H1 (cell line): ENCODE data around the gene STX5. TPM values are rescaled to one million over a fixed set of nuclear protein-coding genes. Genes with fewer than 3 reads are reported as not detected.

Experiments used
- CTCF ChIA-PET: fragments of 300-600 bp; sonication (Branson Sonifier 250); formaldehyde crosslinking; loops from one replicate; lab custom pipeline; 2021; ENCODE audit not compliant: partially characterized antibody; lab: Charles Lee
- POLR2A ChIA-PET: fragments of 300-600 bp; sonication (Branson Sonifier 250); formaldehyde crosslinking; loops from one replicate; lab custom pipeline; 2021; ENCODE audit warnings: inconsistent platforms; ENCODE audit not compliant: partially characterized antibody; lab: Charles Lee
- DNase-seq, 2 experiments: peaks; one replicate each; pipeline versions ENCODE4 v3.0.0 to v3.0.0-alpha.2; 2010 to 2022; ENCODE audit warnings: low spot score in 2 of 2, low read depth in 1 of 2, mixed read lengths in 1 of 2
- FAIRE-seq: peaks from 2 replicates; lab custom pipeline; 2011; peaks lifted over from hg19 to GRCh38; lab: Jason Lieb, UNC
- H2AFZ ChIP-seq: 2 replicates; pipeline ENCODE4 v1.8.1; 2012; ENCODE audit warnings: low read length, inconsistent platforms
- H2AK5ac ChIP-seq: 2 replicates; pipeline ENCODE4 v1.6.1; 2013; ENCODE audit warnings: low read depth, low read length
- H2BK120ac ChIP-seq: replicated peaks from 2 replicates; pipeline ENCODE3; 2013; ENCODE audit warnings: low read depth, low read length, inconsistent platforms
- H2BK12ac ChIP-seq: 2 replicates; pipeline ENCODE4 v1.6.1; 2013; ENCODE audit warnings: low read depth, low read length
- H2BK15ac ChIP-seq: 2 replicates; pipeline ENCODE4 v1.6.1; 2013; ENCODE audit warnings: low read length
- H2BK20ac ChIP-seq: 2 replicates; pipeline ENCODE4 v1.6.1; 2013; ENCODE audit warnings: low read length
- H2BK5ac ChIP-seq: 2 replicates; pipeline ENCODE4 v1.6.1; 2013; ENCODE audit warnings: low read depth, low read length
- H3K14ac ChIP-seq: 2 replicates; pipeline ENCODE4 v1.6.1; 2013; ENCODE audit warnings: inconsistent platforms; ENCODE audit not compliant: insufficient read length
- H3K18ac ChIP-seq: 2 replicates; pipeline ENCODE4 v1.6.1; 2013; ENCODE audit warnings: low read length; ENCODE audit errors: extremely low read depth
- H3K23ac ChIP-seq: 2 replicates; pipeline ENCODE4 v1.6.1; 2013; ENCODE audit warnings: inconsistent platforms; ENCODE audit not compliant: insufficient read length
- H3K23me2 ChIP-seq: 2 replicates; pipeline ENCODE4 v1.6.1; 2013; ENCODE audit warnings: low read depth, low read length
- H3K27ac ChIP-seq: 2 replicates; pipeline ENCODE4 v1.6.1; 2011; ENCODE audit warnings: low read depth, low read length, inconsistent platforms
- H3K27me3 ChIP-seq, 4 experiments: replicated peaks in 1 of 4; 1 replicate in 1 of 4; 2 replicates in 3 of 4; pipeline versions ENCODE4 v1.6.1 to v1.8.1; 2011 to 2013; ENCODE audit warnings: low read length in 3 of 4, mild to moderate bottlenecking in 3 of 4, inconsistent platforms in 2 of 4, mixed read lengths in 2 of 4, moderate library complexity in 1 of 4; ENCODE audit not compliant: control insufficient read depth in 3 of 4, insufficient read depth in 3 of 4; ENCODE audit errors: extremely low read depth in 1 of 4
- H3K36me3 ChIP-seq, 4 experiments: 2 replicates each; pipeline versions ENCODE4 v1.6.1 to v1.8.1; 2011 to 2013; ENCODE audit warnings: mild to moderate bottlenecking in 4 of 4, low read length in 3 of 4, moderate library complexity in 2 of 4, control low read depth in 1 of 4, inconsistent platforms in 1 of 4; ENCODE audit not compliant: insufficient read depth in 4 of 4, control insufficient read depth in 2 of 4
- H3K4ac ChIP-seq: replicated peaks from 2 replicates; pipeline ENCODE3; 2013; ENCODE audit warnings: low read length, low read depth, mixed read lengths, inconsistent platforms; ENCODE audit not compliant: insufficient read length
- H3K4me1 ChIP-seq, 4 experiments: replicated peaks in 1 of 4; 1 replicate in 1 of 4; 2 replicates in 3 of 4; pipeline versions ENCODE4 v1.6.1 to v1.8.1; 2011 to 2013; ENCODE audit warnings: low read length in 3 of 4, inconsistent platforms in 2 of 4, mixed read lengths in 1 of 4; ENCODE audit not compliant: insufficient read depth in 4 of 4, control insufficient read depth in 3 of 4
- H3K4me2 ChIP-seq, 2 experiments: 2 replicates each; pipeline versions ENCODE4 v1.6.1 to v1.8.1; 2011 to 2013; ENCODE audit warnings: low read depth in 2 of 2, low read length in 2 of 2, control low read depth in 1 of 2, inconsistent platforms in 1 of 2, mild to moderate bottlenecking in 1 of 2; ENCODE audit not compliant: insufficient read depth in 1 of 2
- H3K4me3 ChIP-seq, 4 experiments: fragments of 200-600, 300-600 bp in 1 of 4; sonication (generic), shearing (Covaris generic), sonication (Bioruptor Twin) in 1 of 4; 2 replicates each; pipeline versions ENCODE4 v1.5.1 to v1.8.1; 2011 to 2016; ENCODE audit warnings: low read length in 4 of 4, low read depth in 3 of 4, control low read depth in 2 of 4, inconsistent platforms in 2 of 4, mild to moderate bottlenecking in 2 of 4, mixed read lengths in 1 of 4, moderate library complexity in 1 of 4; ENCODE audit not compliant: insufficient read depth in 2 of 4; ENCODE audit errors: extremely low read depth in 1 of 4
- H3K56ac ChIP-seq: replicated peaks from 2 replicates; pipeline ENCODE3; 2013; ENCODE audit warnings: low read depth, mild to moderate bottlenecking, mixed read lengths, low read length, inconsistent platforms; ENCODE audit not compliant: insufficient read length
- H3K79me1 ChIP-seq: 2 replicates; pipeline ENCODE4 v1.6.1; 2013; ENCODE audit warnings: low read depth, low read length, control low read depth
- H3K79me2 ChIP-seq, 2 experiments: 2 replicates each; pipeline versions ENCODE4 v1.6.1 to v1.8.1; 2012 to 2013; ENCODE audit warnings: low read length in 2 of 2, mild to moderate bottlenecking in 2 of 2, inconsistent platforms in 1 of 2; ENCODE audit not compliant: insufficient read depth in 2 of 2, control insufficient read depth in 1 of 2
- H3K9ac ChIP-seq, 4 experiments: replicated peaks in 1 of 4; 1 replicate in 1 of 4; 2 replicates in 3 of 4; pipeline versions ENCODE4 v1.6.1 to v1.8.1; 2011 to 2013; ENCODE audit warnings: low read depth in 3 of 4, low read length in 3 of 4, control low read depth in 2 of 4, mild to moderate bottlenecking in 2 of 4, moderate library complexity in 2 of 4, inconsistent platforms in 1 of 4; ENCODE audit errors: extremely low read depth in 1 of 4
- H3K9me3 ChIP-seq, 2 experiments: 2 replicates each; pipeline versions ENCODE4 v1.6.1 to v1.8.1; 2012 to 2013; ENCODE audit warnings: mild to moderate bottlenecking in 2 of 2, moderate library complexity in 2 of 2, control low read depth in 1 of 2, inconsistent platforms in 1 of 2, low read depth in 1 of 2, low read length in 1 of 2, mixed read lengths in 1 of 2; ENCODE audit not compliant: insufficient read depth in 2 of 2
- H4K20me1 ChIP-seq, 2 experiments: replicated peaks in 1 of 2; 2 replicates each; pipeline versions ENCODE3 to v1.8.1; 2011 to 2013; ENCODE audit warnings: inconsistent platforms in 2 of 2, low read length in 2 of 2, mild to moderate bottlenecking in 1 of 2; ENCODE audit not compliant: insufficient read depth in 2 of 2, control insufficient read depth in 1 of 2
- H4K5ac ChIP-seq: 2 replicates; pipeline ENCODE4 v1.6.1; 2013; ENCODE audit warnings: low read length, low read depth, mixed read lengths, inconsistent platforms; ENCODE audit not compliant: insufficient read length
- H4K8ac ChIP-seq: 2 replicates; pipeline ENCODE4 v1.8.0; 2013; ENCODE audit warnings: mild to moderate bottlenecking, moderate library complexity, low read length, inconsistent platforms; ENCODE audit not compliant: insufficient read depth; ENCODE audit errors: extremely low read depth
- H4K91ac ChIP-seq: replicated peaks from 2 replicates; pipeline ENCODE3; 2013; ENCODE audit warnings: low read length, mixed read lengths, inconsistent platforms; ENCODE audit not compliant: insufficient read length
- CREB1 ChIP-seq: IDR thresholded peaks from 2 replicates; pipeline ENCODE4 v1.6.1; 2012; ENCODE audit warnings: inconsistent platforms
- EGR1 ChIP-seq: IDR thresholded peaks from 2 replicates; pipeline ENCODE4 v1.6.1; 2011; ENCODE audit warnings: low read depth, low read length, borderline replicate concordance
- POLR2A ChIP-seq, 2 experiments: IDR thresholded peaks; 1 replicate in 1 of 2; 2 replicates in 1 of 2; pipeline ENCODE4 v1.6.1; 2011; ENCODE audit warnings: low read depth in 2 of 2, low read length in 2 of 2, mild to moderate bottlenecking in 2 of 2; ENCODE audit errors: control extremely low read depth in 1 of 2
- WGBS, 2 experiments: shearing (Covaris generic) in 1 of 2; methylation state at CpG; one replicate each; pipeline versions ENCODE4 v1.1.6 to v1.1.7; 2013 to 2015; ENCODE audit warnings: low lambda C conversion rate in 2 of 2, mixed read lengths in 2 of 2, inconsistent platforms in 1 of 2, low coverage in 1 of 2, missing lambda C conversion rate in 1 of 2; ENCODE audit not compliant: insufficient replicate concordance in 2 of 2, insufficient coverage in 1 of 2, insufficient read length in 1 of 2; ENCODE audit errors: extremely low coverage in 1 of 2, missing lambda C conversion rate in 1 of 2; 5-methylcytosine and 5-hydroxymethylcytosine counted together
- polyA plus RNA-seq, 7 experiments: library from polyadenylated mRNA; depleted of rRNA in 3 of 7; stranded (reverse) in 5 of 7; unstranded in 2 of 7; fragments of >200 nt in 5 of 7; fragments of 200-250 nt in 2 of 7; gene quantifications; 1 replicate in 5 of 7; 2 replicates in 1 of 7; 4 replicates in 1 of 7; pipeline versions ENCODE4 v1.2.1 to v1.2.3, GENCODE V29; 2011 to 2013; ENCODE audit warnings: missing spikeins in 2 of 7, mixed read lengths in 2 of 7
- total RNA-seq: library from RNA; stranded (reverse); fragmentation: NEBNext Ultra II Directional; extraction: Animal tissue kit (Norgen Biotek cat#: 25700); gene quantifications from 2 replicates; pipeline ENCODE4 v1.2.1, GENCODE V29; 2021

The STX5 gene
- total and polyA plus RNA-seq, 2 of the 8 experiments (the other 6 are each of a cell fraction or from before 2014, with no cell fraction given), result 24.2 to 28.5 TPM

GRCh38 chr11:62880231-62880802 is 48.5 kb upstream of the STX5 start:
- Histone ChIP-seq H3K14ac (no peak overlapping the region), H3K27me3 (no peaks in the 10 kb centered on the region), H2BK15ac (no peak overlapping the region), H3K4me2 (peak overlapping the region; percentile 59 to 85), H4K5ac (no peak overlapping the region), H2BK12ac (no peak overlapping the region; the same call in 1 of the 2 replicates), H3K4me3 (peak overlapping the region; percentile 67 to 97 (median 88); a peak in 7 of 8 replicates), H4K91ac (no peak overlapping the region), H4K20me1 (peaks cover 12 to 20% of the 10 kb centered on the region in 2 experiments), H3K56ac (no peak overlapping the region), H3K9ac (peak overlapping the region in 3 of 4 experiments; percentile 51 to 100 (median 99); a peak in 5 of 7 replicates), H3K18ac (peak overlapping the region; percentile 29; the same call in 1 of the 2 replicates), H3K79me1 (peaks cover 4% of the 10 kb centered on the region; the same call in 1 of the 2 replicates), H2AFZ (no peak overlapping the region), H3K9me3 (no peaks in the 10 kb centered on the region), H2BK5ac (peak overlapping the region; percentile 18), H4K8ac (no peak overlapping the region), H3K23ac (no peak overlapping the region), H3K27ac (peak overlapping the region; percentile 98), H2BK20ac (no peak overlapping the region), H3K23me2 (peaks cover 5% of the 10 kb centered on the region; the same call in 1 of the 2 replicates), H3K79me2 (peaks cover 4 to 80% of the 10 kb centered on the region in 2 experiments), H2AK5ac (no peak overlapping the region; the same call in 1 of the 2 replicates), H3K36me3 (peaks cover 31 to 69% (median 44%) of the 10 kb centered on the region in 4 experiments), H2BK120ac (no peak overlapping the region), H3K4me1 (peaks cover 0 to 28% (median 12%) of the 10 kb centered on the region in 4 experiments; a peak in 5 of 7 replicates), H3K4ac (no peak overlapping the region)
- FAIRE-seq (no peak), DNase-seq (no peak)
- WGBS, 2 experiments, result 34% methylated on average over 16 of the region's 16 CpGs; no CpG with 5 or more reads in 1 of the 2 experiments
- TF ChIP-seq EGR1 (peak; percentile 72; the same call in 1 of the 2 replicates), POLR2A (IDR thresholded peaks at IDR 0.05; ENCODE audit: control extremely low read depth in 1 of 2, low read depth in 2 of 2, low read length in 2 of 2) (no peak), CREB1 (0 out of 2 replicates have a peak, but pooled peaks have one; percentile 20)
- CTCF ChIA-PET, result interaction anchor here (0.9 to 1.6 kb wide), 5 partner anchors 17 to 30 kb away, joined by 3 to 8 read pairs (median 4); no protein-coding TSS in a partner anchor
- POLR2A ChIA-PET, result interaction anchor here (0.9 to 57.8 kb wide), 18 partner anchors 3 to 288 kb away, joined by 3 to 2104 read pairs (median 8); partner anchors contain the start of genes CHRM1, NXF1, SLC3A2 and STX5
